ENCODE data around the gene LDLRAP1. TPM values are rescaled to one million over a fixed set of nuclear protein-coding genes. Genes with fewer than 3 reads are reported as not detected.

The LDLRAP1 gene
- total and polyA plus RNA-seq, 2 donors (not counting 3 experiments of a cell fraction or from before 2014, with no cell fraction given) = 23.1 to 24.7 TPM

- H3K79me2 ChIP-seq (ENCODE audit: control insufficient read depth, insufficient read depth, low read length) = no peaks in the 10 kb centered on the region
- no TSS peak for BruUV-seq (replicated peaks)
- no peak overlapping the region for H2AFZ ChIP-seq (ENCODE audit: low read depth, low read length)
- no peaks in the 10 kb centered on the region for H3K9me3 ChIP-seq (replicated peaks; ENCODE audit: control insufficient read depth, insufficient read depth, low read length)
- ChIA-PET POLR2A (no interaction called here), CTCF (interaction anchor here (1.2 to 1.8 kb wide), 3 partner anchors 11 to 43 kb away, joined by 3 to 8 read pairs (median 3); no protein-coding TSS in a partner anchor)
- no peak overlapping the region for H3K27ac ChIP-seq (ENCODE audit: insufficient read depth, low read depth, low read length)
- FAIRE-seq (no peak), DNase-seq (ENCODE audit: low read depth, low spot score) (no peak)
- H3K9me1 ChIP-seq (replicated peaks; ENCODE audit: control insufficient read depth, extremely low read depth, insufficient read depth, low read length) = no peaks in the 10 kb centered on the region
- dilution Hi-C loops (cut with MboI; ENCODE audit: extremely low pct_ligation_motif_present, low sequenced_read_pairs) (no loop called here), intact Hi-C loops (cut with micrococcal nuclease) (no loop called here)
- no peaks in the 10 kb centered on the region for H4K20me1 ChIP-seq (replicated peaks; ENCODE audit: control insufficient read depth, extremely low read depth, insufficient read depth, low read length)
- H3K36me3 ChIP-seq (ENCODE audit: control insufficient read depth in 2 of 2, extremely low read depth in 1 of 2, insufficient read depth in 2 of 2, low read length in 2 of 2) = peaks cover 0 to 7% of the 10 kb centered on the region in 2 experiments
- TF ChIP-seq MYC (IDR thresholded peaks at IDR 0.05; ENCODE audit: low read depth, low read length) = no peak
- TF ChIP-seq FOS (IDR thresholded peaks at IDR 0.05; ENCODE audit: borderline replicate concordance, insufficient read depth, low read length) = no peak
- TF ChIP-seq GATA2 (IDR thresholded peaks at IDR 0.05; ENCODE audit: insufficient read depth, insufficient read length, low read depth, low read length) = no peak
- TF ChIP-seq JUN (IDR thresholded peaks at IDR 0.05; ENCODE audit: borderline replicate concordance, insufficient read depth, insufficient read length, low read depth) = no peak
- no peak for TF ChIP-seq CTCF (IDR thresholded peaks at IDR 0.05; ENCODE audit: extremely low read depth in 1 of 2, insufficient read depth in 1 of 2, low read depth in 1 of 2, low read length in 2 of 2)
- TF ChIP-seq POLR2AphosphoS5 (IDR thresholded peaks at IDR 0.05; ENCODE audit: insufficient read depth, low read depth, low read length) = no peak
- no peak for TF ChIP-seq MAX (IDR thresholded peaks at IDR 0.05; ENCODE audit: insufficient read depth, insufficient read length)
- TF ChIP-seq EZH2 (IDR thresholded peaks at IDR 0.05; ENCODE audit: borderline replicate concordance, low read depth, low read length, severe bottlenecking) = no peak
- TF ChIP-seq POLR2A (IDR thresholded peaks at IDR 0.05; ENCODE audit: low read depth, low read length) = no peak
- H3K4me1 ChIP-seq (ENCODE audit: control insufficient read depth, extremely low read depth, insufficient read depth, low read length) = peaks cover 21% of the 10 kb centered on the region
- H3K4me3 ChIP-seq (replicated peaks in 1 of 3; ENCODE audit: insufficient read depth in 1 of 3, low read depth in 1 of 3, low read length in 3 of 3) = no peak overlapping the region
- H3K9ac ChIP-seq (replicated peaks; ENCODE audit: extremely low read depth, insufficient read depth, low read length) = no peak overlapping the region
- no peak overlapping the region for H3K4me2 ChIP-seq (ENCODE audit: insufficient read depth, low read length)
- no peaks in the 10 kb centered on the region for H3K27me3 ChIP-seq (ENCODE audit: control insufficient read depth in 2 of 2, insufficient read depth in 2 of 2, low read length in 2 of 2)
These were observed 22.2 kb downstream of the LDLRAP1 start for GRCh38 chr1:25565626-25566025.

Data from endothelial cell of umbilical vein (primary cell).